ENCODE results near the gene MAP4K3.

MAP4K3 gene

GRCh38 chr2:39216346-39217191 lies 220.5 kb downstream of the MAP4K3 start:
- no peak for TF ChIP-seq CTCF (IDR thresholded peaks at IDR 0.05; ENCODE audit: insufficient read depth, missing control alignments)
- no peak for FAIRE-seq
- no peak for DNase-seq (ENCODE audit: insufficient read length, low spot score)

GRCh38 chr2:39215545-39215944 lies 221.5 kb downstream of the MAP4K3 start:
- no peak for TF ChIP-seq CTCF (IDR thresholded peaks at IDR 0.05; ENCODE audit: insufficient read depth, missing control alignments)
- no peak for FAIRE-seq
- DNase-seq (ENCODE audit: insufficient read length, low spot score), result no peak

GRCh38 chr2:39213015-39213414 lies 224.1 kb downstream of the MAP4K3 start:
- no peak for TF ChIP-seq CTCF (IDR thresholded peaks at IDR 0.05; ENCODE audit: insufficient read depth, missing control alignments)
- FAIRE-seq, result no peak
- DNase-seq (ENCODE audit: insufficient read length, low spot score), result no peak

GRCh38 chr2:39210846-39211245 lies 226.2 kb downstream of the MAP4K3 start:
- DNase-seq (ENCODE audit: insufficient read length, low spot score) (no peak), FAIRE-seq (no peak)
- TF ChIP-seq CTCF (IDR thresholded peaks at IDR 0.05; ENCODE audit: insufficient read depth, missing control alignments), result no peak

GRCh38 chr2:39203382-39203781 lies 233.7 kb downstream of the MAP4K3 start:
- DNase-seq (ENCODE audit: insufficient read length, low spot score) (no peak), FAIRE-seq (no peak)
- no peak for TF ChIP-seq CTCF (IDR thresholded peaks at IDR 0.05; ENCODE audit: insufficient read depth, missing control alignments)

GRCh38 chr2:39202639-39203369 lies 234.3 kb downstream of the MAP4K3 start:
- TF ChIP-seq CTCF (IDR thresholded peaks at IDR 0.05; ENCODE audit: insufficient read depth, missing control alignments), result no peak
- DNase-seq (ENCODE audit: insufficient read length, low spot score), result no peak
- no peak for FAIRE-seq

Measured in D721Med (cell line).